WTC11 (cell line): ENCODE measurements around the gene TRIM66.

Source experiments
- CBFB ChIP-seq: sonication (generic); formaldehyde crosslinking; IDR thresholded peaks from 2 replicates; pipeline ENCODE4 v1.8.1; 2022; ENCODE audit warnings: mild to moderate bottlenecking, low read depth, missing genetic modification reagents
- FOXP1 ChIP-seq: sonication (generic); formaldehyde crosslinking; IDR thresholded peaks from 2 replicates; pipeline ENCODE4 v1.8.0; 2022; ENCODE audit warnings: missing genetic modification reagents, mild to moderate bottlenecking, moderate library complexity, borderline replicate concordance
- HMGA2 ChIP-seq: fragments of 250-450 bp; sonication (Bioruptor Pico); IDR thresholded peaks from 2 replicates; pipeline ENCODE4 v1.4.0; 2021; ENCODE audit warnings: mild to moderate bottlenecking, moderate library complexity
- TF ChIP-seq, protein P1 (sequence below): fragments of 200-600 bp; IDR thresholded peaks from 2 replicates; pipeline ENCODE4 v1.8.0; 2022; ENCODE audit warnings: antibody characterized with exemption
- TF ChIP-seq, protein P2 (sequence below): sonication (generic); formaldehyde crosslinking; IDR thresholded peaks from 2 replicates; pipeline ENCODE4 v1.8.1; 2023; ENCODE audit warnings: mild to moderate bottlenecking, missing genetic modification reagents, moderate library complexity
- TF ChIP-seq, protein P3 (sequence below): sonication (generic); formaldehyde crosslinking; IDR thresholded peaks from 2 replicates; pipeline ENCODE4 v1.8.1; 2023; ENCODE audit warnings: mild to moderate bottlenecking, missing genetic modification reagents
- TF ChIP-seq, protein P4 (sequence below): sonication (generic); formaldehyde crosslinking; IDR thresholded peaks from 2 replicates; pipeline ENCODE4 v1.8.0; 2022; ENCODE audit warnings: mild to moderate bottlenecking, missing genetic modification reagents
- TF ChIP-seq, protein P5 (sequence below): sonication (generic); formaldehyde crosslinking; IDR thresholded peaks from 2 replicates; pipeline ENCODE4 v1.8.1; 2022; ENCODE audit warnings: low read depth, missing genetic modification reagents, borderline replicate concordance

DNA sequence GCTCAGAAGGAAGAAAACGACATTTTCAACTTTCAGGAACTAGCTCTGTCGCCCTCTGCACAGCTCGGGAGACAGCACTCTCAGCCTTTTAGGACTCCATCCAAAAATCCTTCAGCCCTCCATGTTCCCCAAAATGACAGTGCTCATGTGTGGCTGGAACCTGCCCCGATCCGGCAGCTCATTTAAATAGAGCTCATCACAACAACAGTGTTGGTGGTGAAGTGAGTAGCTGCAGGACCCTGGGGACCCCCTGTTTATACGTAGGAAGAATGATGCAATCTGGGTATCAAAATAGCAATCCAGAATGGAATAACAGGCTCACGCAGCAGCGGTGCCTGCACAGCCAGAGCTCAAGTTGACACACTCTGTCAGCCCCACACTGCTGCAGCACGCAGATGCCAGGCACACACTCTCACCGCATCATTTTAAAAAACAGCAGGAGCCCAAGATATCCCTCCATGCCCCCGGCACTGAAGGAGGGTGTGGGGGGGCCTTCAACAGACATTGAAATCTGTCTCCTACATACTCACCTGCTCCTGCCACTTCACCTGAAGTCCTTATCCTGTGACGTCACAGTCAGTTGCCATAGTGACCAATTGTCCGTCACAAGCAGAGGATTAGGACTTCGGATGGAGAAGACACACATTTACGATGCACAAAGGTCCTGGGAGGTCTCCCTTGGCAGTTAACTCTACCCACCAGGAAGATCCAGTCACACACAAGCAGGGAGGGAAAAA lies 24.0 kb downstream of the TRIM66 start:
- TF ChIP-seq, protein P1, sequence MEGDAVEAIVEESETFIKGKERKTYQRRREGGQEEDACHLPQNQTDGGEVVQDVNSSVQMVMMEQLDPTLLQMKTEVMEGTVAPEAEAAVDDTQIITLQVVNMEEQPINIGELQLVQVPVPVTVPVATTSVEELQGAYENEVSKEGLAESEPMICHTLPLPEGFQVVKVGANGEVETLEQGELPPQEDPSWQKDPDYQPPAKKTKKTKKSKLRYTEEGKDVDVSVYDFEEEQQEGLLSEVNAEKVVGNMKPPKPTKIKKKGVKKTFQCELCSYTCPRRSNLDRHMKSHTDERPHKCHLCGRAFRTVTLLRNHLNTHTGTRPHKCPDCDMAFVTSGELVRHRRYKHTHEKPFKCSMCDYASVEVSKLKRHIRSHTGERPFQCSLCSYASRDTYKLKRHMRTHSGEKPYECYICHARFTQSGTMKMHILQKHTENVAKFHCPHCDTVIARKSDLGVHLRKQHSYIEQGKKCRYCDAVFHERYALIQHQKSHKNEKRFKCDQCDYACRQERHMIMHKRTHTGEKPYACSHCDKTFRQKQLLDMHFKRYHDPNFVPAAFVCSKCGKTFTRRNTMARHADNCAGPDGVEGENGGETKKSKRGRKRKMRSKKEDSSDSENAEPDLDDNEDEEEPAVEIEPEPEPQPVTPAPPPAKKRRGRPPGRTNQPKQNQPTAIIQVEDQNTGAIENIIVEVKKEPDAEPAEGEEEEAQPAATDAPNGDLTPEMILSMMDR, result no peak
- TF ChIP-seq FOXP1 (CRISPR knock-in tag) (no peak), HMGA2 (CRISPR knock-in tag) (no peak), CBFB (CRISPR knock-in tag) (no peak)
- TF ChIP-seq, protein P2, sequence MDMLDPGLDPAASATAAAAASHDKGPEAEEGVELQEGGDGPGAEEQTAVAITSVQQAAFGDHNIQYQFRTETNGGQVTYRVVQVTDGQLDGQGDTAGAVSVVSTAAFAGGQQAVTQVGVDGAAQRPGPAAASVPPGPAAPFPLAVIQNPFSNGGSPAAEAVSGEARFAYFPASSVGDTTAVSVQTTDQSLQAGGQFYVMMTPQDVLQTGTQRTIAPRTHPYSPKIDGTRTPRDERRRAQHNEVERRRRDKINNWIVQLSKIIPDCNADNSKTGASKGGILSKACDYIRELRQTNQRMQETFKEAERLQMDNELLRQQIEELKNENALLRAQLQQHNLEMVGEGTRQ, result no peak
- TF ChIP-seq, protein P3, sequence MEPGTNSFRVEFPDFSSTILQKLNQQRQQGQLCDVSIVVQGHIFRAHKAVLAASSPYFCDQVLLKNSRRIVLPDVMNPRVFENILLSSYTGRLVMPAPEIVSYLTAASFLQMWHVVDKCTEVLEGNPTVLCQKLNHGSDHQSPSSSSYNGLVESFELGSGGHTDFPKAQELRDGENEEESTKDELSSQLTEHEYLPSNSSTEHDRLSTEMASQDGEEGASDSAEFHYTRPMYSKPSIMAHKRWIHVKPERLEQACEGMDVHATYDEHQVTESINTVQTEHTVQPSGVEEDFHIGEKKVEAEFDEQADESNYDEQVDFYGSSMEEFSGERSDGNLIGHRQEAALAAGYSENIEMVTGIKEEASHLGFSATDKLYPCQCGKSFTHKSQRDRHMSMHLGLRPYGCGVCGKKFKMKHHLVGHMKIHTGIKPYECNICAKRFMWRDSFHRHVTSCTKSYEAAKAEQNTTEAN (CRISPR knock-in tag), result no peak
- TF ChIP-seq, protein P4, sequence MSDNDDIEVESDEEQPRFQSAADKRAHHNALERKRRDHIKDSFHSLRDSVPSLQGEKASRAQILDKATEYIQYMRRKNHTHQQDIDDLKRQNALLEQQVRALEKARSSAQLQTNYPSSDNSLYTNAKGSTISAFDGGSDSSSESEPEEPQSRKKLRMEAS (CRISPR knock-in tag), result no peak
- TF ChIP-seq, protein P5, sequence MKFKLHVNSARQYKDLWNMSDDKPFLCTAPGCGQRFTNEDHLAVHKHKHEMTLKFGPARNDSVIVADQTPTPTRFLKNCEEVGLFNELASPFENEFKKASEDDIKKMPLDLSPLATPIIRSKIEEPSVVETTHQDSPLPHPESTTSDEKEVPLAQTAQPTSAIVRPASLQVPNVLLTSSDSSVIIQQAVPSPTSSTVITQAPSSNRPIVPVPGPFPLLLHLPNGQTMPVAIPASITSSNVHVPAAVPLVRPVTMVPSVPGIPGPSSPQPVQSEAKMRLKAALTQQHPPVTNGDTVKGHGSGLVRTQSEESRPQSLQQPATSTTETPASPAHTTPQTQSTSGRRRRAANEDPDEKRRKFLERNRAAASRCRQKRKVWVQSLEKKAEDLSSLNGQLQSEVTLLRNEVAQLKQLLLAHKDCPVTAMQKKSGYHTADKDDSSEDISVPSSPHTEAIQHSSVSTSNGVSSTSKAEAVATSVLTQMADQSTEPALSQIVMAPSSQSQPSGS, result no peak
